C4-2B (cell line): ENCODE measurements around the gene BSCL2.

ENCODE experiments used
- CTCF ChIP-seq: fragments of 450-650 bp; conservative IDR thresholded peaks from 2 replicates; pipeline ENCODE4 v1.5.1; 2017; ENCODE audit warnings: mild to moderate bottlenecking
- ZFX ChIP-seq: fragments of 450-650 bp; IDR thresholded peaks from 2 replicates; pipeline ENCODE4 v1.6.1; 2017

GRCh38 chr11:62712861-62713260, 5.6 kb upstream of the BSCL2 start:
- TF ChIP-seq CTCF = no peak
- TF ChIP-seq ZFX = no peak
